ENCODE measurements around the gene BAIAP2L1. TPM values are rescaled to one million over a fixed set of nuclear protein-coding genes. Genes with fewer than 3 reads are reported as not detected.
A peak's percentile ranks its signal among the peaks of the same experiment; 100 is the strongest.

BAIAP2L1 gene
- total RNA-seq, 1 donor from 2014 or later: 1.4 TPM

GRCh38 chr7:98265841-98266271 lies 135.0 kb downstream of the BAIAP2L1 start:
- no peak for DNase-seq
- H3K9me3 Mint-ChIP-seq: no peaks in the 10 kb centered on the region
- peaks cover 7% of the 10 kb centered on the region for H3K4me1 Mint-ChIP-seq
- H3K27ac Mint-ChIP-seq: no peak overlapping the region
- H3K36me3 Mint-ChIP-seq (ENCODE audit: low read depth): peaks cover 29% of the 10 kb centered on the region
- H3K4me3 Mint-ChIP-seq: no peak overlapping the region
- intact Hi-C loops (cut with micrococcal nuclease): no loop called here
- no peaks in the 10 kb centered on the region for H3K27me3 Mint-ChIP-seq

DNA sequence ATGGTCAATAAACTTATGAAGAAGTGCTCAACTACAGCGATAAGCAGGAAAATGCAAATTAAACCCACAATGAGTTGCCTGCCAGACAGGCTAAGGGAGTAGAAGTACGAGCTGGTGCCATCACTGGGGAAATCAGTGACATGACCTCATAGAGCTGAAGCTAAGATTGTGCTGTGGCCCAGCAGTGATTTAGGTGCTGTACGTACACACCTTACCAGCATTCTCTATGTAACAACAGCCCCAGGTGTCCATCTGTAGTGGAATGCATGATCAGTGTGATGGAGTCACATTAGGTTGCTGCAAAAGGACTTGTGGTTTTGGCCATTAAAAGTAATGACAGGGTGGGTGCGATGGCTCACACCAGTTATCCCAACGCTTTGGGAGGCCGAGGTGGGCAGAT lies 143.2 kb downstream of the BAIAP2L1 start:
- Mint-ChIP-seq H3K9me3 (no peaks in the 10 kb centered on the region), H3K4me1 (peaks cover 22% of the 10 kb centered on the region), H3K27me3 (no peaks in the 10 kb centered on the region), H3K27ac (no peak overlapping the region), H3K36me3 (ENCODE audit: low read depth) (peaks cover 41% of the 10 kb centered on the region), H3K4me3 (no peak overlapping the region)
- intact Hi-C loops (cut with micrococcal nuclease): no loop called here
- DNase-seq: no peak

DNA sequence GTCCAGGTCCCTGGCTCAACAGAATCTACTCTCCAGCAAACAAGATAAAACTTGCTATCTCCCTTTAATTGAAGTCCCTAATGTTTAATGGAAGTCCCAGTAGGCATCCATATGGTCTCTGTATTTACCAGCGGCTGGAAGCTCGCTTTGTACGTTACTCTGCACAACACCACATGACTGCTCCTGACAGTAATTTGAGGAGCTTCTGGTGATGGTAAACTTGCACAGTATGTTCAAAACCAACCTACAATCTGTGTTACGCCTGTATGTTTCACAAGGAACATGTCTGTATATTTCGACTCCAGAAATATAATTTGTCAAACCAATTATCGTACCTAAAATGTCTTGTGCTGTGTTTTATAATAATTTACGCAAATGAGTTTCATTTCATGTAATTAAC lies 144.5 kb downstream of the BAIAP2L1 start:
- intact Hi-C loops (cut with micrococcal nuclease): no loop called here
- Mint-ChIP-seq H3K4me1 (peaks cover 25% of the 10 kb centered on the region), H3K27me3 (no peaks in the 10 kb centered on the region), H3K36me3 (ENCODE audit: low read depth) (peaks cover 32% of the 10 kb centered on the region), H3K9me3 (no peaks in the 10 kb centered on the region), H3K27ac (peak overlapping the region; percentile 29), H3K4me3 (no peak overlapping the region)
- no peak for DNase-seq

DNA sequence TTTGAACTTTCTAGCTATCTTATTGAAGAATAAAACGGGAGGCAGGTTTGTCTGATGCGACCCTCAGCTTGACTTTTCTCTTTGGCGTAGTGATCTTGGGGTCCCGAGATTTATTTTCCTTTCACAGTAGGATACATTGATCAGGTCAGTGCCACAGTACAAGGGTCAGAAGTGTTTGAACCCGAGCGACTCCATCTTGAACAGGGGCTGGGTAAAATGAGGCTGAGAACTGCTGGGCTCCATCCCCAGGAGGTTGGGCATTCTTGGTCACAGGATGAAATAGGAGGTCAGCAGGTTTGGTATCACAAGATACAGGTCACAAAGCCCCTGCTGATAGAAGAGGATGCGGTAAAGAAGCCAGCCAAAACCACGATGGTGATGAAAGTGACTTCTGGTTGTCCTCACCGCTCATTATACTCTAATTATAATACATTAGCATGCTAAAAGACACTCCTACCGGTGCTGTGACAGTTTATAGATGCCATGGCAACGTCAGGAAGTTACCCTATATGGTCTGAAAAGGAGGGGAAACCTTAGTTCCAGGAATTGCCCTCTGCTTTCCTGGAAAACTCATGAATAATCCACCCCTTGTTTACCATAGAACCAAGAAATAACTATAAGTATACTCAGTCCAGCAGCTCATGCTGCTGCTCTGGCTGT lies 145.8 kb downstream of the BAIAP2L1 start:
- peaks cover 22% of the 10 kb centered on the region for H3K36me3 Mint-ChIP-seq (ENCODE audit: low read depth)
- H3K4me1 Mint-ChIP-seq: peaks cover 36% of the 10 kb centered on the region
- H3K27ac Mint-ChIP-seq: peak overlapping the region; percentile 88
- H3K9me3 Mint-ChIP-seq: no peaks in the 10 kb centered on the region
- intact Hi-C loops (cut with micrococcal nuclease): loop anchor here (5.0 kb wide), 1 partner anchor 53 kb away; no protein-coding TSS in a partner anchor
- no peaks in the 10 kb centered on the region for H3K27me3 Mint-ChIP-seq
- DNase-seq: peak; percentile 84
- H3K4me3 Mint-ChIP-seq: peak overlapping the region; percentile 42

- Mint-ChIP-seq H3K36me3 (ENCODE audit: low read depth) (peaks cover 27% of the 10 kb centered on the region), H3K4me3 (peak overlapping the region; percentile 42), H3K27ac (peak overlapping the region; percentile 88), H3K4me1 (peaks cover 40% of the 10 kb centered on the region), H3K27me3 (no peaks in the 10 kb centered on the region), H3K9me3 (no peaks in the 10 kb centered on the region)
- intact Hi-C loops (cut with micrococcal nuclease): loop anchor here (5.0 kb wide), 1 partner anchor 52 kb away; no protein-coding TSS in a partner anchor
- DNase-seq: no peak
These were observed 146.4 kb downstream of the BAIAP2L1 start for GRCh38 chr7:98254516-98254915.

DNA sequence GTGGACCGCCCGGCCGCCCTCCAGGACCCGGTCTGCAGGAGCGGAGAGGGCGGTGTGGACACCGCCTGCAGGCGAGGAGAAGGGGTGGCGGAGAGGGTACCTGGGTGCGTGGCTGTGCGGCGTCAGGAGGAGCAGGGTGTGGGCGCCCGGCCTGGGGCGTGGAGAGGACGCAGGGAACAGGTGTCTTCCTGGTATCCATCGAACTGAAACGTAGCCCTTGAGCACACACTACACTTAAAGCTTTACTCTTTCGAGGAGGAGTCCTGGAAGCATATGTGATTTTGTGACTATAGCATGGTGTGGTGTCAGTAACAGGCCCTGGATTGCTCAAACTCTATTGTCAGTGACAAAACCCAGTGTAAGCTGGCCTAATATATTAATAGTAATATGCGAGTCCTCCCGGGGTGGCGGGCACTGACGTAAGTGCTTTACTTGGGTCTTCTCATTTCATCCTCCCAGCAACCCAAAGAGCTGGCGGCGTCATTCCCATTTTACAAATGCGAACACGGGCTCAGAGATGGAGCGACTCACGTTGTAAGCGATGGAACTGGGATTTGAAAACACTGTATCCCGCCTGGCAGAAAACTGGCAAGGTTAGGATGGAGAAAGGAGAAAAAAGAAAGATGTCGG lies 148.3 kb downstream of the BAIAP2L1 start:
- H3K27ac Mint-ChIP-seq: peak overlapping the region; percentile 98
- H3K36me3 Mint-ChIP-seq (ENCODE audit: low read depth): peaks cover 34% of the 10 kb centered on the region
- intact Hi-C loops (cut with micrococcal nuclease): loop anchor here (2.0 to 5.0 kb wide), 2 partner anchors 50 to 146 kb away; partner anchors contain the start of gene LMTK2
- no peaks in the 10 kb centered on the region for H3K9me3 Mint-ChIP-seq
- DNase-seq: no peak
- H3K4me3 Mint-ChIP-seq: peak overlapping the region; percentile 98
- H3K4me1 Mint-ChIP-seq: peaks cover 52% of the 10 kb centered on the region
- H3K27me3 Mint-ChIP-seq: no peaks in the 10 kb centered on the region

- intact Hi-C loops (cut with micrococcal nuclease): loop anchor here (1.0 to 5.0 kb wide), 4 partner anchors 29 to 379 kb away; partner anchors contain the start of genes ASNS, BRI3 and LMTK2
- peak; percentile 98 for DNase-seq
- Mint-ChIP-seq H3K27ac (peak within 1 kb of the TSS; percentile 98), H3K4me3 (peak within 1 kb of the TSS; percentile 98), H3K27me3 (no peaks in the 10 kb centered on the region), H3K9me3 (no peaks in the 10 kb centered on the region), H3K4me1 (peaks cover 51% of the 10 kb centered on the region), H3K36me3 (ENCODE audit: low read depth) (peaks cover 34% of the 10 kb centered on the region)
These were observed 149.1 kb downstream of the BAIAP2L1 start, which contains the start of gene TECPR1 for GRCh38 chr7:98251601-98252424. Gene TECPR1 (minus strand): TSS chr7:98252232. CDS start chr7:98246146, 6,086 bp downstream.

DNA sequence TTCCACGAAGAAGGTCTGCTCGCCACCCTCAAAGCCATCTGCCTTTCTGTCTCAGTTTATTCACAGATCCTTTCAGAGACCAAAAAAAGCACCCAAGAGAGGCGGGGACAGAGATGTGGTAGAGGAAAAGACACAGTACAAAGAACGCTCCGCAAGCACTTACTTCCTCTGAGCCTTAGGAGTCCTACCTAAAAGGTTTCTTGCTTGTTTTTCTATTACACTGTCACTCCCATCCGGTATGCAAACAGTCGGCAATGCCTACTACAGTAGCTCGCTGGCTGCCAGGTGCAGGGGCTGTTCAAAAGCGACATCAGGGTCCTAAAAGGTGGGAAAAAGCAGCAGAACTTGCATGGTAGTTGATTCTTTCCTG lies 149.7 kb downstream of the BAIAP2L1 start:
- H3K4me3 Mint-ChIP-seq: peak overlapping the region; percentile 98
- H3K36me3 Mint-ChIP-seq (ENCODE audit: low read depth): peaks cover 28% of the 10 kb centered on the region
- H3K27me3 Mint-ChIP-seq: no peaks in the 10 kb centered on the region
- intact Hi-C loops (cut with micrococcal nuclease): loop anchor here (1.0 to 5.0 kb wide), 3 partner anchors 30 to 378 kb away; partner anchors contain the start of genes ASNS and BRI3
- DNase-seq: peak; percentile 88
- peaks cover 48% of the 10 kb centered on the region for H3K4me1 Mint-ChIP-seq
- H3K27ac Mint-ChIP-seq: peak overlapping the region; percentile 98
- H3K9me3 Mint-ChIP-seq: no peaks in the 10 kb centered on the region

DNA sequence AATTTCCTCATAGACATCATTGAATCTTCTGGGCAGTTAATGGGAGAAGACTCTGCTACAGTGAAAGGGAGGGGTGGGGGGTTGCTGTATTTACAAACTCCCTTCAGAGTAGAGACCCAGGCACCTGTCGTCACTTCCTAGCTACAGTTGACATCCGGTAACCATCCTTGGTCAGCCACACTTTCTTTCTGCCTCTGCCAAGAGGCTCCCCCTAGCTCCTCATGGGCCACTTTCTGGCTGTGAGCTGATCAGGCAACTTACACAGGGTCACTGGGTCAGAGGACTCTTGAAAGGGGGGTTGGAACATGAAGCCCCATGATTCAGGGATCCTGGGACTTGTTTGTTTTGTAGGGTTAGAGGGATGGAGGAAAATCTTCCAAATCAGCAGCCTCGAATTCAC lies 150.1 kb downstream of the BAIAP2L1 start:
- Mint-ChIP-seq H3K4me1 (peaks cover 46% of the 10 kb centered on the region), H3K36me3 (ENCODE audit: low read depth) (peaks cover 28% of the 10 kb centered on the region), H3K27me3 (no peaks in the 10 kb centered on the region), H3K9me3 (no peaks in the 10 kb centered on the region), H3K27ac (peak overlapping the region; percentile 98), H3K4me3 (peak overlapping the region; percentile 98)
- intact Hi-C loops (cut with micrococcal nuclease): loop anchor here (1.0 to 5.0 kb wide), 3 partner anchors 31 to 378 kb away; partner anchors contain the start of genes ASNS and BRI3
- peak; percentile 88 for DNase-seq

DNA sequence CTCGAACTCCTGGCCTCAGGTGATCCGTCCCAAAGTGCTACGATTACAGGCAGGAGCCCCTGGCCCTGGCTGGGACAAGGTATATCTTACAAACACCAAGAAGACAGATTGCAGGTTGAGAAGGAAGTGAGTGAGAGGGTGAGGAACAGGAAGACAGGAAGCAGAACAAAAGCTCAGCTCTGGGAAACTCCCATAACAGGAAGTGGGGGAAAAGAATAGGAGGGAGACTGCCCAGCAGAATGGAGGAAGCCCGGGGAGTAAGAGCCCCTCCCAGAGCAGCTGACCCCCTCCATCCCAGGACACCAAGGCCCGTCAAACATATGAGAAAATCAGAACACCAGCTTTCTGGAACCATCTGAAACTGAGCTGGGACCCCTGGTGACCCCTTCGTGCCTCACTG lies 151.8 kb downstream of the BAIAP2L1 start:
- DNase-seq: peak; percentile 64
- H3K27ac Mint-ChIP-seq: peak overlapping the region; percentile 66
- no peaks in the 10 kb centered on the region for H3K9me3 Mint-ChIP-seq
- no peaks in the 10 kb centered on the region for H3K27me3 Mint-ChIP-seq
- H3K36me3 Mint-ChIP-seq (ENCODE audit: low read depth): peaks cover 24% of the 10 kb centered on the region
- peak overlapping the region; percentile 56 for H3K4me3 Mint-ChIP-seq
- H3K4me1 Mint-ChIP-seq: peaks cover 39% of the 10 kb centered on the region
- intact Hi-C loops (cut with micrococcal nuclease): no loop called here

- peaks cover 34% of the 10 kb centered on the region for H3K4me1 Mint-ChIP-seq
- H3K36me3 Mint-ChIP-seq (ENCODE audit: low read depth): peaks cover 27% of the 10 kb centered on the region
- H3K4me3 Mint-ChIP-seq: peak overlapping the region; percentile 56
- DNase-seq: no peak
- peak overlapping the region; percentile 74 for H3K27ac Mint-ChIP-seq
- intact Hi-C loops (cut with micrococcal nuclease): no loop called here
- H3K9me3 Mint-ChIP-seq: no peaks in the 10 kb centered on the region
- H3K27me3 Mint-ChIP-seq: no peaks in the 10 kb centered on the region
These were observed 152.7 kb downstream of the BAIAP2L1 start for GRCh38 chr7:98248156-98248555.

- H3K27me3 Mint-ChIP-seq: no peaks in the 10 kb centered on the region
- H3K36me3 Mint-ChIP-seq (ENCODE audit: low read depth): peaks cover 38% of the 10 kb centered on the region
- H3K9me3 Mint-ChIP-seq: no peaks in the 10 kb centered on the region
- H3K4me3 Mint-ChIP-seq: no peak overlapping the region
- no peak for DNase-seq
- H3K27ac Mint-ChIP-seq: no peak overlapping the region
- H3K4me1 Mint-ChIP-seq: peaks cover 14% of the 10 kb centered on the region
- intact Hi-C loops (cut with micrococcal nuclease): no loop called here
These were observed 156.0 kb downstream of the BAIAP2L1 start for GRCh38 chr7:98244871-98245270.

- intact Hi-C loops (cut with micrococcal nuclease): no loop called here
- H3K27me3 Mint-ChIP-seq: no peaks in the 10 kb centered on the region
- H3K27ac Mint-ChIP-seq: no peak overlapping the region
- no peaks in the 10 kb centered on the region for H3K9me3 Mint-ChIP-seq
- H3K4me1 Mint-ChIP-seq: peaks cover under 1% of the 10 kb centered on the region
- DNase-seq: no peak
- H3K36me3 Mint-ChIP-seq (ENCODE audit: low read depth): peaks cover 41% of the 10 kb centered on the region
- no peak overlapping the region for H3K4me3 Mint-ChIP-seq
These were observed 158.0 kb downstream of the BAIAP2L1 start for GRCh38 chr7:98242934-98243333.
